Liver (tissue), 9 donors: ENCODE data around the gene WDR41. TPM values are rescaled to one million over a fixed set of nuclear protein-coding genes. Genes with fewer than 3 reads are reported as not detected.
"Not testable (repeated sequence)": the region's sequence is repeated elsewhere in the genome, so short reads cannot be mapped to it uniquely, and the experiment has no call there.

Experiments
- DNase-seq: peaks from one replicate; pipeline ENCODE4 v3.0.0-alpha.2; 2017; ENCODE audit warnings: low spot score
- H3K27ac ChIP-seq, 2 donors: one replicate each; pipeline ENCODE4 v1.7.0; 2013; ENCODE audit warnings: inconsistent platforms in 2 of 2, low read length in 2 of 2, control low read depth in 1 of 2, low read depth in 1 of 2, mild to moderate bottlenecking in 1 of 2
- H3K27me3 ChIP-seq, 4 donors: one replicate each; pipeline versions ENCODE4 v1.6.1 to v1.7.0; 2013; ENCODE audit warnings: low read length in 3 of 4, inconsistent platforms in 1 of 4, mild to moderate bottlenecking in 1 of 4, moderate library complexity in 1 of 4; ENCODE audit not compliant: control insufficient read depth in 4 of 4, insufficient read depth in 4 of 4
- H3K36me3 ChIP-seq, 4 donors: one replicate each; pipeline versions ENCODE4 v1.6.1 to v1.7.0; 2013; ENCODE audit warnings: low read length in 3 of 4, mild to moderate bottlenecking in 3 of 4, low read depth in 1 of 4, moderate library complexity in 1 of 4; ENCODE audit not compliant: control insufficient read depth in 4 of 4, insufficient read depth in 3 of 4
- H3K4me1 ChIP-seq, 4 donors: one replicate each; pipeline versions ENCODE4 v1.6.1 to v1.7.0; 2013; ENCODE audit warnings: low read length in 3 of 4, mild to moderate bottlenecking in 3 of 4, moderate library complexity in 1 of 4; ENCODE audit not compliant: control insufficient read depth in 4 of 4, insufficient read depth in 4 of 4
- H3K4me3 ChIP-seq, 3 donors: one replicate each; pipeline versions ENCODE4 v1.6.1 to v1.7.0; 2013; ENCODE audit warnings: low read length in 3 of 3, control low read depth in 1 of 3, low read depth in 1 of 3, mild to moderate bottlenecking in 1 of 3
- H3K9ac ChIP-seq, 2 donors: one replicate each; pipeline ENCODE4 v1.7.0; 2013; ENCODE audit warnings: low read length in 2 of 2, mild to moderate bottlenecking in 2 of 2, moderate library complexity in 2 of 2, control low read depth in 1 of 2, low read depth in 1 of 2
- H3K9me3 ChIP-seq, 4 donors: one replicate each; pipeline versions ENCODE4 v1.6.1 to v1.7.0; 2013; ENCODE audit warnings: low read length in 3 of 4; ENCODE audit not compliant: control insufficient read depth in 4 of 4
- ATF3 ChIP-seq: IDR thresholded peaks from 2 replicates; pipeline ENCODE4 v1.6.1; 2016; ENCODE audit warnings: antibody characterized with exemption
- EGR1 ChIP-seq, 2 donors: IDR thresholded peaks; 2 replicates each; pipeline ENCODE4 v1.6.1; 2016 to 2018; ENCODE audit warnings: antibody characterized with exemption in 2 of 2, low read depth in 2 of 2
- FOXA1 ChIP-seq: IDR thresholded peaks from 2 replicates; pipeline ENCODE4 v1.6.1; 2016; ENCODE audit warnings: antibody characterized with exemption
- FOXA2 ChIP-seq: IDR thresholded peaks from 2 replicates; pipeline ENCODE4 v1.6.1; 2016; ENCODE audit warnings: antibody characterized with exemption
- GABPA ChIP-seq, 2 donors: IDR thresholded peaks in 1 of 2; conservative IDR thresholded peaks in 1 of 2; 2 replicates each; pipeline ENCODE4 v1.6.1; 2016; ENCODE audit warnings: antibody characterized with exemption in 2 of 2, mild to moderate bottlenecking in 1 of 2, moderate library complexity in 1 of 2
- HNF4A ChIP-seq, 2 donors: conservative IDR thresholded peaks; 2 replicates each; pipeline ENCODE4 v1.6.1; 2016; ENCODE audit warnings: antibody characterized with exemption in 2 of 2, mild to moderate bottlenecking in 2 of 2
- HNF4G ChIP-seq: IDR thresholded peaks from 2 replicates; pipeline ENCODE4 v1.6.1; 2016; ENCODE audit warnings: antibody characterized with exemption
- JUND ChIP-seq, 2 donors: IDR thresholded peaks; 2 replicates each; pipeline ENCODE4 v1.6.1; 2016; ENCODE audit warnings: antibody characterized with exemption in 2 of 2
- MAX ChIP-seq: IDR thresholded peaks from 2 replicates; pipeline ENCODE4 v1.6.1; 2016; ENCODE audit warnings: antibody characterized with exemption
- NR2F2 ChIP-seq: IDR thresholded peaks from 2 replicates; pipeline ENCODE4 v1.6.1; 2016; ENCODE audit warnings: antibody characterized with exemption
- RAD21 ChIP-seq, 2 donors: IDR thresholded peaks; 2 replicates each; pipeline ENCODE4 v1.6.1; 2016; ENCODE audit warnings: antibody characterized with exemption in 2 of 2, mild to moderate bottlenecking in 2 of 2
- TAF1 ChIP-seq: conservative IDR thresholded peaks from 2 replicates; pipeline ENCODE4 v1.6.1; 2016; ENCODE audit warnings: antibody characterized with exemption, mild to moderate bottlenecking
- YY1 ChIP-seq: IDR thresholded peaks from 2 replicates; pipeline ENCODE4 v1.6.1; 2016; ENCODE audit warnings: antibody characterized with exemption, mild to moderate bottlenecking
- ZBTB33 ChIP-seq: IDR thresholded peaks from 2 replicates; pipeline ENCODE4 v1.6.1; 2016; ENCODE audit warnings: antibody characterized with exemption
- WGBS: extraction: QIAGEN DNeasy Blood & Tissue Kit; methylation state at CpG from one replicate; pipeline ENCODE4 v1.1.7; 2013; 5-methylcytosine and 5-hydroxymethylcytosine counted together
- polyA plus RNA-seq, 2 donors: library from polyadenylated mRNA; stranded (reverse) in 1 of 2; unstranded in 1 of 2; fragments of 200-250 nt in 1 of 2; fragments of >200 nt in 1 of 2; fragmentation: Nextera tagmentation in 1 of 2; extraction: Ambion mirVana in 1 of 2; gene quantifications; one replicate each; pipeline versions ENCODE4 v1.2.1 to v1.2.3, GENCODE V29; 2013 to 2015
- total RNA-seq, 2 donors: library from RNA; depleted of rRNA; stranded (reverse); fragments of >200 nt; gene quantifications; one replicate each; pipeline ENCODE4 v1.2.3, GENCODE V29; 2014
- TF ChIP-seq, protein P1 (sequence below): IDR thresholded peaks from 2 replicates; pipeline ENCODE4 v1.6.1; 2016; ENCODE audit warnings: antibody characterized with exemption, mild to moderate bottlenecking
- TF ChIP-seq, protein P2 (sequence below): fragments of 150-350 bp; IDR thresholded peaks from 2 replicates; pipeline ENCODE4 v1.5.1; 2017; ENCODE audit warnings: improper control_type of control experiment, low read depth, low read length; ENCODE audit not compliant: missing input control
- donor health status: healthy.
- donor health status: healthy.
- donor health status: healthy.
- donor health status: healthy.
- donor health status: healthy.

WDR41 gene
- total and polyA plus RNA-seq, 4 donors: 8.1 to 21.2 (median 14.5) TPM

DNA sequence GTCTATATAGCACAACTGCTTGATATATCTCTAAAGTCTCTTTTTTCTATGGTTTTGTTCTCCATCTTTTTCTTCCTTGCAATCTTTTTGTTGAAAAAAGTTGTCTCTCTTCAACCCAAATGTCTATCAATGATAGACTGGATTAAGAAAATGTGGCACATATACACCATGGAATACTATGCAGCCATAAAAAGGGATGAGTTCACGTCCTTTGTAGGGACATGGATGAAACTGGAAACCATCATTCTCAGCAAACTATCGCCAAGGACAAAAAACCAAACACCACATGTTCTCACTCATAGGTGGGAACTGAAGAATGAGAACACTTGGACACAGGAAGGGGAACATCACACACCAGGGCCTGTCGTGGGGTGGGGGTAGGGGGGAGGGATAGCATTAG is 23.2 kb downstream of the WDR41 start:
- not testable (repeated sequence) for H3K27me3 ChIP-seq, H3K9ac ChIP-seq, DNase-seq, H3K4me3 ChIP-seq, H3K4me1 ChIP-seq, H3K27ac ChIP-seq, H3K36me3 ChIP-seq, H3K9me3 ChIP-seq
- WGBS: 95% methylated on average over 3 of the region's 3 CpGs

- no peak for DNase-seq
- WGBS: 97% methylated on average over 1 of the region's 1 CpG
- TF ChIP-seq ATF3 (no peak), HNF4A (conservative IDR thresholded peaks at IDR 0.05) (no peak), TAF1 (no peak)
- TF ChIP-seq, protein P1, sequence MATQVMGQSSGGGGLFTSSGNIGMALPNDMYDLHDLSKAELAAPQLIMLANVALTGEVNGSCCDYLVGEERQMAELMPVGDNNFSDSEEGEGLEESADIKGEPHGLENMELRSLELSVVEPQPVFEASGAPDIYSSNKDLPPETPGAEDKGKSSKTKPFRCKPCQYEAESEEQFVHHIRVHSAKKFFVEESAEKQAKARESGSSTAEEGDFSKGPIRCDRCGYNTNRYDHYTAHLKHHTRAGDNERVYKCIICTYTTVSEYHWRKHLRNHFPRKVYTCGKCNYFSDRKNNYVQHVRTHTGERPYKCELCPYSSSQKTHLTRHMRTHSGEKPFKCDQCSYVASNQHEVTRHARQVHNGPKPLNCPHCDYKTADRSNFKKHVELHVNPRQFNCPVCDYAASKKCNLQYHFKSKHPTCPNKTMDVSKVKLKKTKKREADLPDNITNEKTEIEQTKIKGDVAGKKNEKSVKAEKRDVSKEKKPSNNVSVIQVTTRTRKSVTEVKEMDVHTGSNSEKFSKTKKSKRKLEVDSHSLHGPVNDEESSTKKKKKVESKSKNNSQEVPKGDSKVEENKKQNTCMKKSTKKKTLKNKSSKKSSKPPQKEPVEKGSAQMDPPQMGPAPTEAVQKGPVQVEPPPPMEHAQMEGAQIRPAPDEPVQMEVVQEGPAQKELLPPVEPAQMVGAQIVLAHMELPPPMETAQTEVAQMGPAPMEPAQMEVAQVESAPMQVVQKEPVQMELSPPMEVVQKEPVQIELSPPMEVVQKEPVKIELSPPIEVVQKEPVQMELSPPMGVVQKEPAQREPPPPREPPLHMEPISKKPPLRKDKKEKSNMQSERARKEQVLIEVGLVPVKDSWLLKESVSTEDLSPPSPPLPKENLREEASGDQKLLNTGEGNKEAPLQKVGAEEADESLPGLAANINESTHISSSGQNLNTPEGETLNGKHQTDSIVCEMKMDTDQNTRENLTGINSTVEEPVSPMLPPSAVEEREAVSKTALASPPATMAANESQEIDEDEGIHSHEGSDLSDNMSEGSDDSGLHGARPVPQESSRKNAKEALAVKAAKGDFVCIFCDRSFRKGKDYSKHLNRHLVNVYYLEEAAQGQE: no peak
- TF ChIP-seq, protein P2, sequence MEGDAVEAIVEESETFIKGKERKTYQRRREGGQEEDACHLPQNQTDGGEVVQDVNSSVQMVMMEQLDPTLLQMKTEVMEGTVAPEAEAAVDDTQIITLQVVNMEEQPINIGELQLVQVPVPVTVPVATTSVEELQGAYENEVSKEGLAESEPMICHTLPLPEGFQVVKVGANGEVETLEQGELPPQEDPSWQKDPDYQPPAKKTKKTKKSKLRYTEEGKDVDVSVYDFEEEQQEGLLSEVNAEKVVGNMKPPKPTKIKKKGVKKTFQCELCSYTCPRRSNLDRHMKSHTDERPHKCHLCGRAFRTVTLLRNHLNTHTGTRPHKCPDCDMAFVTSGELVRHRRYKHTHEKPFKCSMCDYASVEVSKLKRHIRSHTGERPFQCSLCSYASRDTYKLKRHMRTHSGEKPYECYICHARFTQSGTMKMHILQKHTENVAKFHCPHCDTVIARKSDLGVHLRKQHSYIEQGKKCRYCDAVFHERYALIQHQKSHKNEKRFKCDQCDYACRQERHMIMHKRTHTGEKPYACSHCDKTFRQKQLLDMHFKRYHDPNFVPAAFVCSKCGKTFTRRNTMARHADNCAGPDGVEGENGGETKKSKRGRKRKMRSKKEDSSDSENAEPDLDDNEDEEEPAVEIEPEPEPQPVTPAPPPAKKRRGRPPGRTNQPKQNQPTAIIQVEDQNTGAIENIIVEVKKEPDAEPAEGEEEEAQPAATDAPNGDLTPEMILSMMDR: no peak
These were observed 28.2 kb downstream of the WDR41 start for GRCh38 chr5:77463905-77464304.

GRCh38 chr5:77461287-77461686 is 30.8 kb downstream of the WDR41 start:
- Histone ChIP-seq H3K9me3 (no peaks in the 10 kb centered on the region), H3K4me1 (no peaks in the 10 kb centered on the region), H3K27ac (no peak overlapping the region), H3K9ac (no peak overlapping the region), H3K36me3 (no peaks in the 10 kb centered on the region), H3K4me3 (no peak overlapping the region), H3K27me3 (no peaks in the 10 kb centered on the region)
- WGBS: 95% methylated on average over 5 of the region's 5 CpGs
- DNase-seq: no peak
- TF ChIP-seq ATF3 (no peak), MAX (no peak), RAD21 (IDR thresholded peaks at IDR 0.05) (no peak), FOXA1 (no peak), ZBTB33 (no peak), NR2F2 (no peak), EGR1 (IDR thresholded peaks at IDR 0.05; ENCODE audit: low read depth in 2 of 2) (no peak), YY1 (no peak), TAF1 (no peak), JUND (IDR thresholded peaks at IDR 0.05) (no peak), FOXA2 (no peak), GABPA (IDR thresholded peaks at IDR 0.05 in 1 of 2, conservative IDR thresholded peaks at IDR 0.05 in 1 of 2) (no peak), HNF4G (no peak)
- TF ChIP-seq, protein P2: no peak

More at GRCh38 chr5:77463905-77464304, 28.2 kb downstream of the WDR41 start:
- no peaks in the 10 kb centered on the region for H3K27me3 ChIP-seq
- no peak overlapping the region for H3K9ac ChIP-seq
- H3K36me3 ChIP-seq: no peaks in the 10 kb centered on the region
- H3K27ac ChIP-seq: no peak overlapping the region
- H3K4me1 ChIP-seq: no peaks in the 10 kb centered on the region
- H3K4me3 ChIP-seq: no peak overlapping the region
- H3K9me3 ChIP-seq: no peaks in the 10 kb centered on the region
